ENCODE measurements around the gene CATSPERD. TPM values are rescaled to one million over a fixed set of nuclear protein-coding genes. Genes with fewer than 3 reads are reported as not detected.

CATSPERD gene
- total and polyA plus RNA-seq, 4 donors, result not detected

GRCh38 chr19:5714816-5715215 lies 5.6 kb upstream of the CATSPERD start:
- DNase-seq (ENCODE audit: low spot score), result no peak
- Histone ChIP-seq H3K27ac (ENCODE audit: low read depth in 1 of 2, low read length in 2 of 2) (no peak overlapping the region), H3K4me3 (ENCODE audit: low read depth in 1 of 3, low read length in 3 of 3) (no peak overlapping the region), H3K4me1 (ENCODE audit: control insufficient read depth in 4 of 4, insufficient read depth in 4 of 4, low read length in 3 of 4) (peaks cover 3 to 29% (median 27%) of the 10 kb centered on the region in 4 donors), H3K27me3 (ENCODE audit: control insufficient read depth in 4 of 4, insufficient read depth in 4 of 4, low read length in 3 of 4) (no peaks in the 10 kb centered on the region), H3K9me3 (ENCODE audit: control insufficient read depth in 4 of 4, low read length in 3 of 4) (no peaks in the 10 kb centered on the region), H3K9ac (ENCODE audit: low read depth in 1 of 2, low read length in 2 of 2) (no peak overlapping the region), H3K36me3 (ENCODE audit: control insufficient read depth in 4 of 4, insufficient read depth in 3 of 4, low read depth in 1 of 4, low read length in 3 of 4) (peaks cover 18 to 38% (median 26%) of the 10 kb centered on the region in 4 donors)
- no peak for TF ChIP-seq JUND (IDR thresholded peaks at IDR 0.05)
- no peak for TF ChIP-seq YY1 (IDR thresholded peaks at IDR 0.05)
- no peak for TF ChIP-seq GABPA (IDR thresholded peaks at IDR 0.05 in 1 of 2, conservative IDR thresholded peaks at IDR 0.05 in 1 of 2)
- TF ChIP-seq, protein P1, sequence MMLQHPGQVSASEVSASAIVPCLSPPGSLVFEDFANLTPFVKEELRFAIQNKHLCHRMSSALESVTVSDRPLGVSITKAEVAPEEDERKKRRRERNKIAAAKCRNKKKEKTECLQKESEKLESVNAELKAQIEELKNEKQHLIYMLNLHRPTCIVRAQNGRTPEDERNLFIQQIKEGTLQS (IDR thresholded peaks at IDR 0.05), result no peak
- TF ChIP-seq RAD21 (IDR thresholded peaks at IDR 0.05), result no peak
- no peak for TF ChIP-seq FOXA1 (IDR thresholded peaks at IDR 0.05)
- no peak for TF ChIP-seq MAX (IDR thresholded peaks at IDR 0.05)
- WGBS, result 94% methylated on average over 10 of the region's 10 CpGs

GRCh38 chr19:5717215-5717935 lies 3.1 kb upstream of the CATSPERD start:
- Histone ChIP-seq H3K4me3 (ENCODE audit: low read depth in 1 of 3, low read length in 3 of 3) (no peak overlapping the region), H3K9ac (ENCODE audit: low read depth in 1 of 2, low read length in 2 of 2) (no peak overlapping the region), H3K27ac (ENCODE audit: low read depth in 1 of 2, low read length in 2 of 2) (no peak overlapping the region), H3K4me1 (ENCODE audit: control insufficient read depth in 4 of 4, insufficient read depth in 4 of 4, low read length in 3 of 4) (peaks cover 3 to 34% (median 29%) of the 10 kb centered on the region in 4 donors), H3K27me3 (ENCODE audit: control insufficient read depth in 4 of 4, insufficient read depth in 4 of 4, low read length in 3 of 4) (no peaks in the 10 kb centered on the region), H3K9me3 (ENCODE audit: control insufficient read depth in 4 of 4, low read length in 3 of 4) (no peaks in the 10 kb centered on the region), H3K36me3 (ENCODE audit: control insufficient read depth in 4 of 4, insufficient read depth in 3 of 4, low read depth in 1 of 4, low read length in 3 of 4) (peaks cover 6 to 17% (median 11%) of the 10 kb centered on the region in 4 donors)
- DNase-seq (ENCODE audit: low spot score), result no peak
- TF ChIP-seq TAF1 (conservative IDR thresholded peaks at IDR 0.05), result no peak
- no peak for TF ChIP-seq FOXA1 (IDR thresholded peaks at IDR 0.05)
- no peak for TF ChIP-seq SP1 (IDR thresholded peaks at IDR 0.05)
- no peak for TF ChIP-seq YY1 (IDR thresholded peaks at IDR 0.05)
- no peak for TF ChIP-seq NR2F2 (IDR thresholded peaks at IDR 0.05)
- no peak for TF ChIP-seq JUND (IDR thresholded peaks at IDR 0.05)
- no peak for TF ChIP-seq RXRA (IDR thresholded peaks at IDR 0.05)
- no peak for TF ChIP-seq EGR1 (IDR thresholded peaks at IDR 0.05; ENCODE audit: low read depth in 2 of 2)
- TF ChIP-seq HNF4A (conservative IDR thresholded peaks at IDR 0.05), result no peak
- no peak for TF ChIP-seq RAD21 (IDR thresholded peaks at IDR 0.05)
- TF ChIP-seq, protein P1 (IDR thresholded peaks at IDR 0.05), result no peak
- no peak for TF ChIP-seq MAX (IDR thresholded peaks at IDR 0.05)
- TF ChIP-seq, protein P2, sequence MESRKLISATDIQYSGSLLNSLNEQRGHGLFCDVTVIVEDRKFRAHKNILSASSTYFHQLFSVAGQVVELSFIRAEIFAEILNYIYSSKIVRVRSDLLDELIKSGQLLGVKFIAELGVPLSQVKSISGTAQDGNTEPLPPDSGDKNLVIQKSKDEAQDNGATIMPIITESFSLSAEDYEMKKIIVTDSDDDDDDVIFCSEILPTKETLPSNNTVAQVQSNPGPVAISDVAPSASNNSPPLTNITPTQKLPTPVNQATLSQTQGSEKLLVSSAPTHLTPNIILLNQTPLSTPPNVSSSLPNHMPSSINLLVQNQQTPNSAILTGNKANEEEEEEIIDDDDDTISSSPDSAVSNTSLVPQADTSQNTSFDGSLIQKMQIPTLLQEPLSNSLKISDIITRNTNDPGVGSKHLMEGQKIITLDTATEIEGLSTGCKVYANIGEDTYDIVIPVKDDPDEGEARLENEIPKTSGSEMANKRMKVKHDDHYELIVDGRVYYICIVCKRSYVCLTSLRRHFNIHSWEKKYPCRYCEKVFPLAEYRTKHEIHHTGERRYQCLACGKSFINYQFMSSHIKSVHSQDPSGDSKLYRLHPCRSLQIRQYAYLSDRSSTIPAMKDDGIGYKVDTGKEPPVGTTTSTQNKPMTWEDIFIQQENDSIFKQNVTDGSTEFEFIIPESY (IDR thresholded peaks at IDR 0.05), result no peak
- TF ChIP-seq, protein P3, sequence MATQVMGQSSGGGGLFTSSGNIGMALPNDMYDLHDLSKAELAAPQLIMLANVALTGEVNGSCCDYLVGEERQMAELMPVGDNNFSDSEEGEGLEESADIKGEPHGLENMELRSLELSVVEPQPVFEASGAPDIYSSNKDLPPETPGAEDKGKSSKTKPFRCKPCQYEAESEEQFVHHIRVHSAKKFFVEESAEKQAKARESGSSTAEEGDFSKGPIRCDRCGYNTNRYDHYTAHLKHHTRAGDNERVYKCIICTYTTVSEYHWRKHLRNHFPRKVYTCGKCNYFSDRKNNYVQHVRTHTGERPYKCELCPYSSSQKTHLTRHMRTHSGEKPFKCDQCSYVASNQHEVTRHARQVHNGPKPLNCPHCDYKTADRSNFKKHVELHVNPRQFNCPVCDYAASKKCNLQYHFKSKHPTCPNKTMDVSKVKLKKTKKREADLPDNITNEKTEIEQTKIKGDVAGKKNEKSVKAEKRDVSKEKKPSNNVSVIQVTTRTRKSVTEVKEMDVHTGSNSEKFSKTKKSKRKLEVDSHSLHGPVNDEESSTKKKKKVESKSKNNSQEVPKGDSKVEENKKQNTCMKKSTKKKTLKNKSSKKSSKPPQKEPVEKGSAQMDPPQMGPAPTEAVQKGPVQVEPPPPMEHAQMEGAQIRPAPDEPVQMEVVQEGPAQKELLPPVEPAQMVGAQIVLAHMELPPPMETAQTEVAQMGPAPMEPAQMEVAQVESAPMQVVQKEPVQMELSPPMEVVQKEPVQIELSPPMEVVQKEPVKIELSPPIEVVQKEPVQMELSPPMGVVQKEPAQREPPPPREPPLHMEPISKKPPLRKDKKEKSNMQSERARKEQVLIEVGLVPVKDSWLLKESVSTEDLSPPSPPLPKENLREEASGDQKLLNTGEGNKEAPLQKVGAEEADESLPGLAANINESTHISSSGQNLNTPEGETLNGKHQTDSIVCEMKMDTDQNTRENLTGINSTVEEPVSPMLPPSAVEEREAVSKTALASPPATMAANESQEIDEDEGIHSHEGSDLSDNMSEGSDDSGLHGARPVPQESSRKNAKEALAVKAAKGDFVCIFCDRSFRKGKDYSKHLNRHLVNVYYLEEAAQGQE (IDR thresholded peaks at IDR 0.05), result no peak
- 87% methylated on average over 8 of the region's 8 CpGs for WGBS

All from liver (tissue), 9 donors.